Left lung (tissue), 10 donors: Measurements from ENCODE around the gene SERBP1. TPM values are rescaled to one million over a fixed set of nuclear protein-coding genes. Genes with fewer than 3 reads are reported as not detected.

ENCODE experiments used
- ATAC-seq: fragments of 200-7000 bp; cut with Tn5 transposase; one replicate; pipeline ENCODE4 v1.9.1; 2020; ENCODE audit warnings: moderate library complexity
- DNase-seq, 4 donors: peaks; one replicate each; pipeline ENCODE4 v3.0.0-alpha.2; 2013 to 2020
- H3K27ac ChIP-seq, 2 donors: fragments of 200-600 bp; sonication (generic) in 1 of 2; one replicate each; pipeline versions ENCODE4 v1.5.0 to v1.8.0; 2020 to 2021
- H3K27me3 ChIP-seq, 2 donors: fragments of 200-600 bp; sonication (generic) in 1 of 2; one replicate each; pipeline versions ENCODE4 v1.5.0 to v1.8.0; 2020 to 2021
- H3K36me3 ChIP-seq, 2 donors: fragments of 200-600 bp; sonication (generic) in 1 of 2; one replicate each; pipeline versions ENCODE4 v1.5.0 to v1.8.0; 2020 to 2021
- H3K4me1 ChIP-seq, 2 donors: fragments of 200-600 bp; one replicate each; pipeline ENCODE4 v1.8.0; 2021
- H3K4me3 ChIP-seq, 2 donors: fragments of 200-600 bp; sonication (generic) in 1 of 2; one replicate each; pipeline versions ENCODE4 v1.5.0 to v1.8.0; 2020 to 2021; ENCODE audit warnings: mild to moderate bottlenecking in 1 of 2
- H3K9me3 ChIP-seq, 2 donors: fragments of 200-600 bp; sonication (generic) in 1 of 2; one replicate each; pipeline versions ENCODE4 v1.5.0 to v1.8.0; 2020 to 2021
- intact Hi-C, 2 donors: fragments of 100-400 bp; cut with DNase I; formaldehyde crosslinking; loops; one replicate each; pipeline versions ENCODE4 v1.11.2 to v1.14.2; 2022
- polyA plus RNA-seq, 6 donors: library from polyadenylated mRNA; unstranded; fragments of 120-200 nt; gene quantifications; one replicate each; pipeline ENCODE4 v1.2.1, GENCODE V29; 2013; ENCODE audit not compliant: insufficient read length in 6 of 6
- total RNA-seq, 2 donors: library from RNA; stranded (reverse); fragmentation: NEBNext Ultra II Directional; extraction: Animal tissue kit (Norgen Biotek cat#: 25700); gene quantifications; one replicate each; pipeline ENCODE4 v1.2.1, GENCODE V29; 2021
- TF ChIP-seq, protein P1 (sequence below), 2 donors: fragments of 200-600 bp; sonication (generic) in 1 of 2; IDR thresholded peaks; one replicate each; pipeline versions ENCODE4 v1.5.0 to v1.8.0; 2021; ENCODE audit warnings: antibody characterized with exemption in 2 of 2
- donor health status: DM: no; HTN: yes; CAD: no.
- donor health status: DM: no; HTN: no; CAD: no.

SERBP1 gene
- total and polyA plus RNA-seq, 8 donors = 130 to 346 (median 315) TPM

GRCh38 chr1:67399199-67399993, 30.8 kb downstream of the SERBP1 start:
- ATAC-seq (no peak), DNase-seq (no peak)
- no peaks in the 10 kb centered on the region for H3K4me1 ChIP-seq
- no peaks in the 10 kb centered on the region for H3K27me3 ChIP-seq
- no peaks in the 10 kb centered on the region for H3K9me3 ChIP-seq
- H3K4me3 ChIP-seq = no peak overlapping the region
- no peak overlapping the region for H3K27ac ChIP-seq
- peaks cover 0 to 2% of the 10 kb centered on the region in 2 donors for H3K36me3 ChIP-seq
- TF ChIP-seq, protein P1, sequence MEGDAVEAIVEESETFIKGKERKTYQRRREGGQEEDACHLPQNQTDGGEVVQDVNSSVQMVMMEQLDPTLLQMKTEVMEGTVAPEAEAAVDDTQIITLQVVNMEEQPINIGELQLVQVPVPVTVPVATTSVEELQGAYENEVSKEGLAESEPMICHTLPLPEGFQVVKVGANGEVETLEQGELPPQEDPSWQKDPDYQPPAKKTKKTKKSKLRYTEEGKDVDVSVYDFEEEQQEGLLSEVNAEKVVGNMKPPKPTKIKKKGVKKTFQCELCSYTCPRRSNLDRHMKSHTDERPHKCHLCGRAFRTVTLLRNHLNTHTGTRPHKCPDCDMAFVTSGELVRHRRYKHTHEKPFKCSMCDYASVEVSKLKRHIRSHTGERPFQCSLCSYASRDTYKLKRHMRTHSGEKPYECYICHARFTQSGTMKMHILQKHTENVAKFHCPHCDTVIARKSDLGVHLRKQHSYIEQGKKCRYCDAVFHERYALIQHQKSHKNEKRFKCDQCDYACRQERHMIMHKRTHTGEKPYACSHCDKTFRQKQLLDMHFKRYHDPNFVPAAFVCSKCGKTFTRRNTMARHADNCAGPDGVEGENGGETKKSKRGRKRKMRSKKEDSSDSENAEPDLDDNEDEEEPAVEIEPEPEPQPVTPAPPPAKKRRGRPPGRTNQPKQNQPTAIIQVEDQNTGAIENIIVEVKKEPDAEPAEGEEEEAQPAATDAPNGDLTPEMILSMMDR (IDR thresholded peaks at IDR 0.05) = no peak
- intact Hi-C loops = no loop called here

- Histone ChIP-seq H3K4me3 (no peak overlapping the region), H3K36me3 (peaks cover 0 to 4% of the 10 kb centered on the region in 2 donors), H3K9me3 (no peaks in the 10 kb centered on the region), H3K4me1 (no peaks in the 10 kb centered on the region), H3K27ac (no peak overlapping the region), H3K27me3 (no peaks in the 10 kb centered on the region)
- DNase-seq (no peak), ATAC-seq (no peak)
- TF ChIP-seq, protein P1 (IDR thresholded peaks at IDR 0.05) = no peak
- intact Hi-C loops = no loop called here
These were observed 35.7 kb downstream of the SERBP1 start for GRCh38 chr1:67394548-67394947.

GRCh38 chr1:67393737-67394136, 36.5 kb downstream of the SERBP1 start:
- DNase-seq = no peak
- Histone ChIP-seq H3K4me3 (no peak overlapping the region), H3K4me1 (no peaks in the 10 kb centered on the region), H3K27me3 (no peaks in the 10 kb centered on the region), H3K27ac (no peak overlapping the region), H3K9me3 (no peaks in the 10 kb centered on the region), H3K36me3 (peaks cover 0 to 4% of the 10 kb centered on the region in 2 donors)
- no peak for ATAC-seq
- TF ChIP-seq, protein P1 (IDR thresholded peaks at IDR 0.05) = no peak
- intact Hi-C loops = no loop called here

GRCh38 chr1:67393240-67393639, 37.0 kb downstream of the SERBP1 start:
- Histone ChIP-seq H3K36me3 (peaks cover 0 to 4% of the 10 kb centered on the region in 2 donors), H3K27me3 (no peaks in the 10 kb centered on the region), H3K27ac (no peak overlapping the region), H3K4me3 (no peak overlapping the region), H3K9me3 (no peaks in the 10 kb centered on the region), H3K4me1 (no peaks in the 10 kb centered on the region)
- TF ChIP-seq, protein P1 (IDR thresholded peaks at IDR 0.05) = no peak
- intact Hi-C loops = no loop called here
- DNase-seq = peak in 1 of 4 donors; percentile 18
- ATAC-seq = peak; percentile 70

DNA sequence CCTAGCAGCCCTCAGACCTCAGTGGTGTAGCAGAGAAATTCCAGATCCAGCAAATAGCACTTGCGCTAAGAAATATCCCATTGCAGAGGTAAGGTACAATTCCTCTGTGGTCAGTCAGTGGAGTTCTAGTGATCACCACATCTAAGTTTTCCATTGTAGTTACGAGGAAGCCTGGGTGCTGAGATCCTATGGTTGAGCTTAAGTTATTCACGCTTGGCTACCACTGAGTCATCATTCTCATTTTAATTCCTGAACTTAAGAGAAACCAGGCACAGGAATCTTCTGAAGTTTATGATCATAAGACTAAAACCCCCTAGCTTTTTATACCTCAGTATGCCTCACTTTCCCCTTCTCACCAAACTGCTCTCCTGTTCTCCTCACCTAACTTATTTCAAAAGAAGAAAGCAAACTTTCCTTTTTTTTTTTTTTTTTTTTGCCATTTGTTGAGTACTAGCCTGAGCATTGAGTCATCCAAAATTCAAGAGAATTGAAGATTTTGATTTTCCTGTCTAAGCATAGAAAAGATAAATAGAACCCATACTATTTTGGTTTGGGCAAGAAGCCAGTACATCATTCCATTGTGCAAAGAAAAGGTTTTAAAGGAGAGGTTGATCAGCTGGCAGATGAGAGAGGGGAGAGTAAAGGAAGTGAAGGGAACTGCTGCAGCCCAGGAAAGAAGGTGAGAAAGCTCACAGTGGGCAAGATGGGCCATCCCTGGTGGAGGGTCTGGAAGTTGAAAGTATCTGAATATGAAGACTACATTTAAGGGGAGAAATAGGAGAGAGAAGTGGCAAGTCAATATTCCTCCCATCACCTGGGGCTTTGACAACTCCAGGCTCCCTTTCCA, 39.9 kb downstream of the SERBP1 start:
- no peaks in the 10 kb centered on the region for H3K27me3 ChIP-seq
- H3K36me3 ChIP-seq = peaks cover 0 to 4% of the 10 kb centered on the region in 2 donors
- ATAC-seq = no peak
- H3K4me3 ChIP-seq = no peak overlapping the region
- no peaks in the 10 kb centered on the region for H3K4me1 ChIP-seq
- H3K27ac ChIP-seq = no peak overlapping the region
- intact Hi-C loops = no loop called here
- no peak for DNase-seq
- TF ChIP-seq, protein P1 (IDR thresholded peaks at IDR 0.05) = no peak
- peaks cover 0 to 2% of the 10 kb centered on the region in 2 donors for H3K9me3 ChIP-seq
